SU-DHL-6 (cell line): Measurements from ENCODE around the gene NAP1L1.
A peak's percentile ranks its signal among the peaks of the same experiment; 100 is the strongest.

Experiments
- H2AFZ ChIP-seq: fragments of 200-600 bp; sonication (generic); 2 replicates; pipeline ENCODE4 v1.6.1; 2014; ENCODE audit warnings: low read depth, mild to moderate bottlenecking, moderate library complexity, mixed read lengths, antibody characterized with exemption, low read length; ENCODE audit not compliant: severe bottlenecking
- H3F3A ChIP-seq: fragments of 200-600 bp; shearing (Covaris generic); 2 replicates; pipeline ENCODE4 v1.6.0; 2016; ENCODE audit warnings: antibody characterized with exemption, mild to moderate bottlenecking; ENCODE audit not compliant: insufficient read depth
- H3K27ac ChIP-seq: fragments of 200-600 bp; sonication (generic); 2 replicates; pipeline ENCODE4 v1.5.1; 2016; ENCODE audit warnings: low read depth, mild to moderate bottlenecking, low read length, moderate library complexity, mixed read lengths
- H3K27me3 ChIP-seq: fragments of 200-600 bp; sonication (generic), shearing (Covaris generic); 2 replicates; pipeline ENCODE4 v1.6.0; 2014; ENCODE audit warnings: mild to moderate bottlenecking, low read length
- H3K36me3 ChIP-seq: fragments of 200-600 bp; sonication (generic); 2 replicates; pipeline ENCODE4 v1.6.1; 2014; ENCODE audit warnings: mild to moderate bottlenecking, low read length, mixed read lengths
- H3K4me2 ChIP-seq: fragments of 300-600, 200-600 bp; shearing (Covaris generic), sonication (generic); 2 replicates; pipeline ENCODE4 v1.6.0; 2014; ENCODE audit warnings: low read length, low read depth, mild to moderate bottlenecking; ENCODE audit not compliant: poor library complexity, severe bottlenecking
- H3K4me3 ChIP-seq: fragments of 200-600 bp; sonication (generic); 2 replicates; pipeline ENCODE4 v1.5.1; 2014; ENCODE audit warnings: antibody characterized with exemption, low read length, mild to moderate bottlenecking, mixed read lengths; ENCODE audit not compliant: insufficient read depth, poor library complexity, severe bottlenecking
- H3K79me2 ChIP-seq: fragments of 200-600 bp; sonication (generic); 2 replicates; pipeline ENCODE4 v1.6.1; 2014; ENCODE audit warnings: mild to moderate bottlenecking, low read length, moderate library complexity; ENCODE audit not compliant: insufficient read depth
- H3K9ac ChIP-seq: fragments of 200-600 bp; sonication (generic); 2 replicates; pipeline ENCODE4 v1.7.0; 2014; ENCODE audit warnings: mild to moderate bottlenecking, low read length
- H3K9me2 ChIP-seq: fragments of 200-600 bp; sonication (generic); replicated peaks from 2 replicates; pipeline ENCODE4 v1.6.1; 2014; ENCODE audit warnings: low read length; ENCODE audit not compliant: insufficient read depth
- H3K9me3 ChIP-seq: fragments of 200-600 bp; sonication (generic); 2 replicates; pipeline ENCODE4 v1.6.1; 2014; ENCODE audit warnings: low read length, mixed read lengths; ENCODE audit not compliant: insufficient read depth
- H4K20me1 ChIP-seq: fragments of 200-600 bp; sonication (generic); 2 replicates; pipeline ENCODE4 v1.6.1; 2014; ENCODE audit warnings: low read depth, mild to moderate bottlenecking, antibody characterized with exemption, low read length, moderate library complexity, mixed read lengths
- EZH2phosphoT487 ChIP-seq: fragments of 200-600 bp; sonication (generic), shearing (Covaris generic); conservative IDR thresholded peaks from 2 replicates; pipeline ENCODE4 v1.6.1; 2018; ENCODE audit warnings: mild to moderate bottlenecking, antibody characterized with exemption, low read length, moderate library complexity, mixed read lengths
- TF ChIP-seq, protein P1 (sequence below): fragments of 200-600 bp; sonication (generic); IDR thresholded peaks from one replicate; pipeline ENCODE4 v1.5.1; 2017; ENCODE audit warnings: antibody characterized with exemption, mild to moderate bottlenecking, low read length, moderate library complexity; ENCODE audit not compliant: insufficient read depth, poor library complexity, severe bottlenecking

Gene NAP1L1

GRCh38 chr12:76094754-76095153 lies 10.3 kb upstream of the NAP1L1 start:
- H3K9ac ChIP-seq: no peak overlapping the region
- no peaks in the 10 kb centered on the region for H4K20me1 ChIP-seq
- H3K79me2 ChIP-seq: no peaks in the 10 kb centered on the region
- H3K27ac ChIP-seq: no peak overlapping the region
- no peak for TF ChIP-seq EZH2phosphoT487
- TF ChIP-seq, protein P1, sequence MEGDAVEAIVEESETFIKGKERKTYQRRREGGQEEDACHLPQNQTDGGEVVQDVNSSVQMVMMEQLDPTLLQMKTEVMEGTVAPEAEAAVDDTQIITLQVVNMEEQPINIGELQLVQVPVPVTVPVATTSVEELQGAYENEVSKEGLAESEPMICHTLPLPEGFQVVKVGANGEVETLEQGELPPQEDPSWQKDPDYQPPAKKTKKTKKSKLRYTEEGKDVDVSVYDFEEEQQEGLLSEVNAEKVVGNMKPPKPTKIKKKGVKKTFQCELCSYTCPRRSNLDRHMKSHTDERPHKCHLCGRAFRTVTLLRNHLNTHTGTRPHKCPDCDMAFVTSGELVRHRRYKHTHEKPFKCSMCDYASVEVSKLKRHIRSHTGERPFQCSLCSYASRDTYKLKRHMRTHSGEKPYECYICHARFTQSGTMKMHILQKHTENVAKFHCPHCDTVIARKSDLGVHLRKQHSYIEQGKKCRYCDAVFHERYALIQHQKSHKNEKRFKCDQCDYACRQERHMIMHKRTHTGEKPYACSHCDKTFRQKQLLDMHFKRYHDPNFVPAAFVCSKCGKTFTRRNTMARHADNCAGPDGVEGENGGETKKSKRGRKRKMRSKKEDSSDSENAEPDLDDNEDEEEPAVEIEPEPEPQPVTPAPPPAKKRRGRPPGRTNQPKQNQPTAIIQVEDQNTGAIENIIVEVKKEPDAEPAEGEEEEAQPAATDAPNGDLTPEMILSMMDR: no peak
- no peaks in the 10 kb centered on the region for H3K9me2 ChIP-seq
- H3K27me3 ChIP-seq: no peaks in the 10 kb centered on the region
- no peak overlapping the region for H2AFZ ChIP-seq
- no peaks in the 10 kb centered on the region for H3K36me3 ChIP-seq
- no peak overlapping the region for H3K4me2 ChIP-seq
- H3F3A ChIP-seq: no peaks in the 10 kb centered on the region
- no peaks in the 10 kb centered on the region for H3K9me3 ChIP-seq
- H3K4me3 ChIP-seq: no peak overlapping the region

DNA sequence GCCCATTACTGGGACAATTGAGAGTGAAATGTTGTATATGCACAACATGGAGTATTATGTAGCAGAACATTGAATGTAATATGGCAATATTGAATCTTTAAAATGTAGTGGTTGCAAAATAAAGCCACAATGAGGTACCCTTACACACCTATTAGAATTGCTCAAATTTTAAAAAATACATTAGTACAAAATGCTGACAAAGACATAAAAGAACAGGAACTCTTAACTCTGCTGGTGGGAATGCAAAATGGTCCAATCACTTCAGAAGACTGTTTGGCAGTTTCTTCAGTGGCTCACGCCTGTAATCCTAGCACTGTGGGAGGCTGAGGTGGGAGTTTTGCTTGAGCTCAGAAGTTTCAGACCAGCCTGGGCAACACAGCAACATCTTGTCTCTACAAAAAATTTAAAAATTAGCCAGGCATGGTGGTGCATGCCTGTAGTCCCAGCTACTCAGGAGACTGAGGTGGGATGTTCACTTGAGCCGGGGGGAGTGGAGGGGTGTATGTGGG lies 6.8 kb upstream of the NAP1L1 start:
- Histone ChIP-seq H3K9ac (no peak overlapping the region), H2AFZ (no peak overlapping the region), H3K4me2 (no peak overlapping the region), H3K9me2 (no peaks in the 10 kb centered on the region), H4K20me1 (no peaks in the 10 kb centered on the region), H3K27me3 (no peaks in the 10 kb centered on the region), H3K36me3 (no peaks in the 10 kb centered on the region), H3K79me2 (no peaks in the 10 kb centered on the region), H3F3A (no peaks in the 10 kb centered on the region), H3K4me3 (no peak overlapping the region), H3K9me3 (no peaks in the 10 kb centered on the region), H3K27ac (no peak overlapping the region)
- no peak for TF ChIP-seq EZH2phosphoT487
- TF ChIP-seq, protein P1: no peak

GRCh38 chr12:76085520-76085868 lies 1.0 kb upstream of the NAP1L1 start:
- Histone ChIP-seq H4K20me1 (peaks cover 23% of the 10 kb centered on the region), H3K9me3 (no peaks in the 10 kb centered on the region), H3K27me3 (no peaks in the 10 kb centered on the region), H3K4me2 (peak overlapping the region; percentile 58), H3K36me3 (peaks cover 9% of the 10 kb centered on the region; the same call in 1 of the 2 replicates), H3K9me2 (no peaks in the 10 kb centered on the region), H3K4me3 (peak overlapping the region; percentile 74), H3F3A (no peaks in the 10 kb centered on the region), H3K9ac (peak overlapping the region; percentile 93), H3K27ac (no peak overlapping the region), H3K79me2 (peaks cover 39% of the 10 kb centered on the region), H2AFZ (peak overlapping the region; percentile 62)
- TF ChIP-seq, protein P1: no peak
